ENCODE data around the gene PLEKHF1. TPM values are rescaled to one million over a fixed set of nuclear protein-coding genes. Genes with fewer than 3 reads are reported as not detected.

The PLEKHF1 gene
- total and polyA plus RNA-seq, 7 donors = 1.2 to 34.6 (median 19.4) TPM

DNA sequence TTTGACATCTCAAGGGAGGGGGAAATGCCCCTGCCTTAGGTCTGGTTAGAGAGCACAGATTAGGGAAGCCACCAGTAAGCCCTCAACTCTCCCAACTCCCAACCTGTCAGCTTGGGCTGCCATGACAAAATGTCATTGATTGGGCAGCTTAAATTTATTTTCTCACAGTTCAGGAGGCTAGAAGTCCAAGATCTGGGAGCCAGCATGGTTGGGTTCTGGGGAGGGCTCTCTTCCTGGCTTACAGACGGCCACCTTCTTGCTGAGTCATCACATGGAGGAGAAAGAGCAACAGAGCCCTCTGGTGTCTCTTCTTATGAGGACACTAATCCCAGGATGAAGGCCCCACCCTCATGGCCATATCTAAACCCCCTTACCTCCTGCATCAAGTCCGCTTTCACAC is 25.6 kb downstream of the PLEKHF1 start:
- DNase-seq = no peak
- H3K9me3 ChIP-seq = peaks cover 0 to 6% (median 2%) of the 10 kb centered on the region in 4 donors
- intact Hi-C loops (cut with DNase I) = no loop called here
- WGBS, 2 donors = 60 to 61% methylated on average over 2 of the region's 2 CpGs
- no peak overlapping the region for H3K27ac ChIP-seq
- no peaks in the 10 kb centered on the region for H3K27me3 ChIP-seq
- no peaks in the 10 kb centered on the region for H3K36me3 ChIP-seq
- TF ChIP-seq POLR2A (IDR thresholded peaks at IDR 0.05) (no peak), POLR2AphosphoS5 (IDR thresholded peaks at IDR 0.05) (no peak), EP300 (IDR thresholded peaks at IDR 0.05) (no peak)
- TF ChIP-seq, protein P1, sequence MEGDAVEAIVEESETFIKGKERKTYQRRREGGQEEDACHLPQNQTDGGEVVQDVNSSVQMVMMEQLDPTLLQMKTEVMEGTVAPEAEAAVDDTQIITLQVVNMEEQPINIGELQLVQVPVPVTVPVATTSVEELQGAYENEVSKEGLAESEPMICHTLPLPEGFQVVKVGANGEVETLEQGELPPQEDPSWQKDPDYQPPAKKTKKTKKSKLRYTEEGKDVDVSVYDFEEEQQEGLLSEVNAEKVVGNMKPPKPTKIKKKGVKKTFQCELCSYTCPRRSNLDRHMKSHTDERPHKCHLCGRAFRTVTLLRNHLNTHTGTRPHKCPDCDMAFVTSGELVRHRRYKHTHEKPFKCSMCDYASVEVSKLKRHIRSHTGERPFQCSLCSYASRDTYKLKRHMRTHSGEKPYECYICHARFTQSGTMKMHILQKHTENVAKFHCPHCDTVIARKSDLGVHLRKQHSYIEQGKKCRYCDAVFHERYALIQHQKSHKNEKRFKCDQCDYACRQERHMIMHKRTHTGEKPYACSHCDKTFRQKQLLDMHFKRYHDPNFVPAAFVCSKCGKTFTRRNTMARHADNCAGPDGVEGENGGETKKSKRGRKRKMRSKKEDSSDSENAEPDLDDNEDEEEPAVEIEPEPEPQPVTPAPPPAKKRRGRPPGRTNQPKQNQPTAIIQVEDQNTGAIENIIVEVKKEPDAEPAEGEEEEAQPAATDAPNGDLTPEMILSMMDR (IDR thresholded peaks at IDR 0.05) = peak in 2 of 4 experiments; percentile 16 to 17
- no peak overlapping the region for H3K4me3 ChIP-seq
- peaks cover 0 to 18% (median 15%) of the 10 kb centered on the region in 4 donors for H3K4me1 ChIP-seq

DNA sequence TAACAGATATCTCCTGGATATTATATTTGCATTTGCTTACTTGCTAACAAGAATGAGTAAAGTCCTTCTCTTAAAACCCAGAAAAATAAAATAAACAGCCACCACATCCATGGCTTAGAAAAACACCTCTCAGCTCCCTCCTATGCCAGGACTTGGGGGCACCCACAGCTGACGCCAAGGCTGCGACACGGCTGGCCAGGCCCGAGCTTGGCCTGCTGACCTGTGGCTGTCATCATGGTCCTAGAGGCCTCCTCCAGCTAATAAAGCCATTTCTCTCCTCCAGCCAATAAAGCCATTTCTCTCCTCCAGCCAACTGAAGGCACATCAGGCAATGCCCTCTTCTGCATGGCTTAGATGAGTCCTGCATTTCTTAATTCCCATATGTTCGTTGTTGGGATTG is 28.9 kb downstream of the PLEKHF1 start:
- intact Hi-C loops (cut with DNase I) = loop anchor here (1.0 to 2.0 kb wide), 2 partner anchors 22 to 27 kb away; no protein-coding TSS in a partner anchor
- Histone ChIP-seq H3K4me1 (peaks cover 0 to 15% (median 14%) of the 10 kb centered on the region in 4 donors), H3K27ac (peak overlapping the region; percentile 55 to 62 (median 60)), H3K4me3 (no peak overlapping the region), H3K27me3 (no peaks in the 10 kb centered on the region), H3K9me3 (peaks cover 0 to 6% (median 2%) of the 10 kb centered on the region in 4 donors), H3K36me3 (no peaks in the 10 kb centered on the region)
- TF ChIP-seq POLR2A (IDR thresholded peaks at IDR 0.05) (no peak), POLR2AphosphoS5 (IDR thresholded peaks at IDR 0.05) (no peak), EP300 (IDR thresholded peaks at IDR 0.05) (no peak)
- TF ChIP-seq, protein P1 (IDR thresholded peaks at IDR 0.05) = no peak
- 91 to 96% methylated on average over 5 of the region's 5 CpGs for WGBS, 2 donors
- no peak for DNase-seq

DNA sequence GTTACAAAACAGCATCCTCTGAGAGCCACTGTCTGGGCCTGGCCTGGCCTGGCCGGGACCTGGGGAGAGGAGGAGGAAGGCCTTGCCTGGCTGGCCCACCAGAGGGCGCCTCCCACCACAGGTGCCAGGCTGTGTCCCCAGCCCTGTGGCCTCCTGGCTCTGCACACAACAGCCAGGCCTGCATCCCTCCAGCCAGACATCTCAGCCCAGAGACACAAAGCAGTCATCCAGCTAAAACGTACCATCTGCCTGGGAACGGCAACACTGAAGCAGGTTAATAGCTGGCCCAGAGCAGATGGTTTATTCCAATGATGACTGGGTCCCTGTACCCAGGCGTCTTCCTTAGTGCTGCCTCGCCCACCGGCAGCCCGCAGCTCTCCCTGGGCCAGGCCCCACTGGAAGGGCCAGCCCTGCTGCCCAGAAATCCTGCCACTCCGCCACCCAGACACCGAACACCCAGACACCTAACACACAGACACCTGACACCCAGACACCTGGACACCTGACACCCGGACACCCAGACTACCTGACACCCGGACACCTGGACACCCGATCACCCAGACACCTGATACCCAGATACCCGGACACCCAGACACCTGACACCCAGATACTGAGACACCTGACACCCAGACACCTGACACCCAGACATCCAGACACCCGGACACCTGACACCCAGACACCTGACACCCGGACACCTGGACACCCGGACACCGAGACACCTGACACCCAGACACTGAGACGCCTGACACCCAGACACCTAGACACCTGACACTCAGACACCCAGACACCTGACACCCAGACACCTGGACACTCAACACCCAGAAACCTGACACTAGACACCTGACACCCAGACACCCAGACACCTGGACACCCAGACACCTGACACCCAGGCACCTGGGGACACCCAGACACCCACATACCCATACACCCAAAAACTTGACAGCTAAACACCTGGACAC is 29.7 kb downstream of the PLEKHF1 start:
- H3K27me3 ChIP-seq = no peaks in the 10 kb centered on the region
- intact Hi-C loops (cut with DNase I) = loop anchor here (1.0 to 2.0 kb wide), 2 partner anchors 21 to 28 kb away; no protein-coding TSS in a partner anchor
- H3K4me3 ChIP-seq = no peak overlapping the region
- 73 to 77% methylated on average over 19 of the region's 19 CpGs for WGBS, 2 donors
- no peak for TF ChIP-seq EP300 (IDR thresholded peaks at IDR 0.05)
- TF ChIP-seq, protein P1 (IDR thresholded peaks at IDR 0.05) = peak; percentile 73 to 92 (median 81)
- TF ChIP-seq POLR2AphosphoS5 (IDR thresholded peaks at IDR 0.05) = peak in 3 of 4 donors; percentile 26 to 51 (median 33)
- peaks cover 0 to 6% (median 2%) of the 10 kb centered on the region in 4 donors for H3K9me3 ChIP-seq
- peak overlapping the region; percentile 55 to 62 (median 60) for H3K27ac ChIP-seq
- H3K36me3 ChIP-seq = no peaks in the 10 kb centered on the region
- DNase-seq = peak; percentile 95
- peaks cover 0 to 15% (median 14%) of the 10 kb centered on the region in 4 donors for H3K4me1 ChIP-seq

DNA sequence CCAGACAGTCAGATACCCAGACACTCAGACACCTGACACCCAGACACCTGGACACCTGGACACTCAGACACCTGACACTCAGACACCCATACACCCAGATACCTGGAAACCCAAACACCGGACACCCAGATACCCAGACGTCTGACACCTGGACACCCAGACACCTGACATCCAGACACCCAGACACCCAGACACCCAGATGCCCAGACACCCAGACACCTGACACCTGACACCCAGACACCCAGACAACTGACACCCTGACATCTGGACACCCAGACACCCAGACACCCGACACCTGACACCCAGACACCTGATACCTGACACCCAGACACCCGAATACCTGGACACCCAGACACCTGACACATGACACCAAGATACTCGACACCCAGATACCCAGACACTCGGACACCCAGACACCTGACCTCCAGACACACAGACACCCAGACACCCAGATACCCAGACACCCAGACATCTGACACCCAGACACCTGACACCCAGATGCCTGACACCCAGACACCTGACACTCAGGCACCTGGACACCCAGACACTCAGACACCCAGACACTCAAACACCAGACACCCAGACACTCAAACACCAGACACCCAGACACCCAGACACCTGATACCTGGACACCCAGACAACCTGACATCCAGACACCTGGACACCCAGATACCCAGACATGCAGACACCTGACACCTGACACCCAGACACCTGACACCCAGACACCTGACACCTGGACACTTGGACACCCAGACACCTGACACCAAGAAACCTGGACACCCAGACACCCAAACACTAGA is 30.7 kb downstream of the PLEKHF1 start:
- Histone ChIP-seq H3K4me3 (no peak overlapping the region), H3K27ac (no peak overlapping the region), H3K9me3 (no peaks in the 10 kb centered on the region), H3K36me3 (no peaks in the 10 kb centered on the region), H3K4me1 (peaks cover 0 to 15% (median 14%) of the 10 kb centered on the region in 4 donors), H3K27me3 (no peaks in the 10 kb centered on the region)
- no peak for DNase-seq
- TF ChIP-seq POLR2A (IDR thresholded peaks at IDR 0.05) (no peak), EP300 (IDR thresholded peaks at IDR 0.05) (no peak), POLR2AphosphoS5 (IDR thresholded peaks at IDR 0.05) (no peak)
- TF ChIP-seq, protein P1 (IDR thresholded peaks at IDR 0.05) = no peak
- 91% methylated on average over 6 of the region's 6 CpGs for WGBS, 2 donors
- intact Hi-C loops (cut with DNase I) = loop anchor here (2.0 kb wide), 1 partner anchor 29 kb away; no protein-coding TSS in a partner anchor
